ENCODE measurements around the gene UPK3BL1.
"Not testable (repeated sequence)": the region's sequence is repeated elsewhere in the genome, so short reads cannot be mapped to it uniquely, and the experiment has no call there.

Gene UPK3BL1

GRCh38 chr7:102596036-102596435, 46.6 kb downstream of the UPK3BL1 start:
- DNase-seq (ENCODE audit: low read depth); H3K4me3 ChIP-seq (replicated peaks; ENCODE audit: low read depth, low read length): not testable (repeated sequence)

- H3K4me3 ChIP-seq (replicated peaks; ENCODE audit: low read depth, low read length); DNase-seq (ENCODE audit: low read depth): not testable (repeated sequence)
Observed at GRCh38 chr7:102593637-102594334, 48.8 kb downstream of the UPK3BL1 start.

GRCh38 chr7:102592477-102593019, 50.0 kb downstream of the UPK3BL1 start:
- DNase-seq (ENCODE audit: low read depth); H3K4me3 ChIP-seq (replicated peaks; ENCODE audit: low read depth, low read length): not testable (repeated sequence)

- DNase-seq (ENCODE audit: low read depth); H3K4me3 ChIP-seq (replicated peaks; ENCODE audit: low read depth, low read length): not testable (repeated sequence)
Observed at GRCh38 chr7:102589857-102590256, 52.7 kb downstream of the UPK3BL1 start.

All from fibroblast of pulmonary artery (primary cell).